ENCODE measurements around the gene GJB3.
A peak's percentile ranks its signal among the peaks of the same experiment; 100 is the strongest.
"Not testable (repeated sequence)": the region's sequence is repeated elsewhere in the genome, so short reads cannot be mapped to it uniquely, and the experiment has no call there.

The GJB3 gene

GRCh38 chr1:34786521-34787325 lies 5.7 kb downstream of the GJB3 start:
- DNase-seq, result peak; percentile 32

GRCh38 chr1:34787461-34788420 lies 6.7 kb downstream of the GJB3 start:
- no peak for DNase-seq

- no peak for DNase-seq
These were observed 10.0 kb downstream of the GJB3 start for GRCh38 chr1:34790985-34791384.

- no peak for DNase-seq
These were observed 11.4 kb downstream of the GJB3 start for GRCh38 chr1:34792424-34792823.

- DNase-seq, result no peak
These were observed 12.1 kb downstream of the GJB3 start, which contains the start of gene GJA4 for GRCh38 chr1:34792868-34793727. Gene GJA4, plus strand, starts transcription at chr1:34792999. Its CDS starts 1,215 bp downstream, at chr1:34794214.

- no peak for DNase-seq
These were observed 13.2 kb downstream of the GJB3 start for GRCh38 chr1:34794001-34794789.

- DNase-seq, result no peak
These were observed 13.8 kb downstream of the GJB3 start for GRCh38 chr1:34794790-34795180.

- no peak for DNase-seq
These were observed 14.9 kb downstream of the GJB3 start for GRCh38 chr1:34795916-34796315.

GRCh38 chr1:34796990-34797389 lies 16.0 kb downstream of the GJB3 start:
- no peak for DNase-seq

GRCh38 chr1:34800214-34800613 lies 19.2 kb downstream of the GJB3 start:
- DNase-seq, result no peak

- no peak for DNase-seq
These were observed 22.8 kb downstream of the GJB3 start for GRCh38 chr1:34803770-34804169.

- DNase-seq, result no peak
These were observed 25.4 kb downstream of the GJB3 start for GRCh38 chr1:34806396-34806795.

GRCh38 chr1:34808051-34808810 lies 27.2 kb downstream of the GJB3 start:
- no peak for DNase-seq

- DNase-seq, result not testable (repeated sequence)
These were observed 29.8 kb downstream of the GJB3 start for GRCh38 chr1:34810781-34811180.

GRCh38 chr1:34816332-34816731 lies 35.3 kb downstream of the GJB3 start:
- DNase-seq, result no peak

GRCh38 chr1:34816778-34817177 lies 35.8 kb downstream of the GJB3 start:
- DNase-seq, result no peak

GRCh38 chr1:34818862-34819261 lies 37.8 kb downstream of the GJB3 start:
- not testable (repeated sequence) for DNase-seq

- DNase-seq, result no peak
These were observed 41.2 kb downstream of the GJB3 start for GRCh38 chr1:34822202-34822601.

GRCh38 chr1:34824817-34825454 lies 43.9 kb downstream of the GJB3 start:
- DNase-seq, result no peak

GRCh38 chr1:34825455-34826091 lies 44.6 kb downstream of the GJB3 start:
- DNase-seq, result no peak
